ENCODE data around the gene CCDC86. TPM values are rescaled to one million over a fixed set of nuclear protein-coding genes. Genes with fewer than 3 reads are reported as not detected.
A peak's percentile ranks its signal among the peaks of the same experiment; 100 is the strongest.

CCDC86 gene
- polyA plus RNA-seq, 1 donor from 2014 or later: 21.1 TPM

DNA sequence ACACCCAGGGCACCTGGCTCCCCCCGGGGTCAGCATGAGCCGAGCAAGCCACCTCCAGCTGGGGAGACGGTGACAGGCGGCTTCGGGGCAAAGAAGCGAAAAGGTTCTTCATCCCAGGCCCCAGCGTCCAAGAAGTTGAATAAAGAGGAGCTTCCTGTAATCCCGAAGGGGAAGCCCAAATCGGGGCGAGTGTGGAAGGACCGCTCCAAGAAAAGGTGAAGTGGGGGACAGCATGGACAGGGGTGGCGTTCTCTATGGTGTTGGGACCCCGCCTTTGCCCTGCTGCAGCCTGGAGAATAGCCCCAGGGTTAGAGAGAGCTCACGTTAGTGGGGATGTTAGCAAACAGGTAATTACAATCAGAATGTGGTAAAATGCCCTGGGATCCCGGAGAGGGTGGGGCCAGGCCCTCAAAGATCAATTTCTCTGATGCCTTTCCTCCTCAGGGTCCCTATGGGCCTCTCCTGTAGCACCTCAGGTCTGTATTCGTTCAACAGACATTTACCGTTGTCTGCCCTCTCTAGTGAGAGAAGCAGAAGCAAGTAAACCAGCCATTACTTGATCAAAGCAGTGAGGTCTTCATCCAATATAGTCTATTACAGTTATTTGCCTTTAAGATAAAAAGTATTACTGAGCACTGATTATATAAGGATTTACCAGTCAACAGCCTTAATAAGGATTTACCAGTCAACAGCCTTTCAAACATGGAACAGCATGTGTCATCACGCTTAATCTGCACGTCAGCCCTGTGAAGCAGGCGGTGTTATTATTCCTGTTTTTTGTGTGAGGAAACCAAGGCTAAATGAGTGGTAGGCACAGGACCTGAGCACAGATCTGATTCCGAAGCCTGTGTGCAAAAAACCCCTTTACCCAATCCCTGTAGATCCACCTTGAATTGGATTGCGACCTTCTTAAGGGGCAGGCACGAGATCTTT, 1.0 kb downstream of the CCDC86 start:
- Mint-ChIP-seq H3K27me3 (no peaks in the 10 kb centered on the region), H3K36me3 (peaks cover 4% of the 10 kb centered on the region), H3K9me3 (no peaks in the 10 kb centered on the region), H3K4me1 (peaks cover 26 to 35% (median 31%) of the 10 kb centered on the region in 3 donors), H3K4me3 (peak overlapping the region; percentile 74 to 100 (median 92)), H3K27ac (peak overlapping the region; percentile 85 to 98 (median 95))

DNA sequence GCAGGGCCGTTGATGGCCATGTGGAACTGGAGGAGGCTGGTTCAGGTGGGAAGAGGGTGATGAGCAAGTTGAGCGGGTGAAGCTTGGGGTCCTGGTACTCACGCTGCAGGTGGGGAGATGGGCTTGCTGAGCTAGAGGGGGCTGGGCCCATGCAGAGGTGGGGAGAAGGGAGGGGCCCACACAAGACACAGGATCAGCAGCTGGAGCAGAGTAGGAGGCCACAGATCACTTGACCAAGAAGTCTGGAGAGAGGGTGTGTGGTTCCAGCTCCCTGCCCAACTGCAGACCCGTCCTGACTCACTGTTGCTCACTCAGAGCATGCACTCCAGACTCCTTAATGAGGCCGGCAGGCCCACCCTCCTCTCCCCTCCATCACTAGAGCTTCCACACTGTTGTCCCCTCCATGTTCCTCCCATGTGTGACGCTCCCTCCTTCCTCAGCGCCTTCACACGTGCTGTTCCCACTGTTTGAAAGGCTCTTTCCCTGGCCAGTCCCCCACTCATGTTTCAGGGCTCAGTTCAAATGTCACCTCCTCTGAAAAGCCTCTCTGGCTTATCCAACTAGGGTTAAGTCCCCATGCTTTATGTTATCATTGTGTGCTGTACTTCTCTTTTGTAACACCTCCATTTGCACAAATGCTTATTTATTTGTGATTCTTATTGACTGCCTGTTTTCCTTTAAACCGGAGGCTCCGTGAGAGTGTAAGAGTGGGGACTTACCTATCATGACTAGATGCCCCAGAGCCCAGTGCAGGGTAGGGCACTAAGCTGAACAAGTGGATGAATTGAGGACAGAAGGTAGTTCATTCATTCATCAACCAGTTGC, 2.3 kb downstream of the CCDC86 start:
- Mint-ChIP-seq H3K4me3 (peak overlapping the region; percentile 54 to 100 (median 76)), H3K27ac (peak overlapping the region; percentile 2 to 73 (median 21)), H3K36me3 (peaks cover 4% of the 10 kb centered on the region), H3K9me3 (no peaks in the 10 kb centered on the region), H3K27me3 (no peaks in the 10 kb centered on the region), H3K4me1 (peaks cover 26 to 35% (median 31%) of the 10 kb centered on the region in 3 donors)

DNA sequence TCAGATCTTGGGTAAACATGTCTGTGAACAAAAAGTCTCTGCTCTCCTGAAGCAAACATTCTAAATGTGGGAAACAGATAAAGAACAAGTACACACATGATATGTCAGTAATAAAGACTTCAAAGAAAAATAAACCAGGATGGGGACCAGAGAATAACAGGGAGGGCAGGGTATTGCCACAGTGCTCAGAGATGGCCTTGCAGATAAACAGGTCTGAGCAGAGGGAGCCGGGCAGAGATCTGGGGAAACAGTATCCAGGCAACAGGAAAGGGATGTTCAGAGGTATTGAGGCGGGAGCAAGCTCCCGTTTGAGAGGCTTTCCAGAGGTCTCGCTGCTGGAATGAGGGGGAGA, 2.9 kb downstream of the CCDC86 start:
- H3K4me1 Mint-ChIP-seq: peaks cover 26 to 35% (median 31%) of the 10 kb centered on the region in 3 donors

DNA sequence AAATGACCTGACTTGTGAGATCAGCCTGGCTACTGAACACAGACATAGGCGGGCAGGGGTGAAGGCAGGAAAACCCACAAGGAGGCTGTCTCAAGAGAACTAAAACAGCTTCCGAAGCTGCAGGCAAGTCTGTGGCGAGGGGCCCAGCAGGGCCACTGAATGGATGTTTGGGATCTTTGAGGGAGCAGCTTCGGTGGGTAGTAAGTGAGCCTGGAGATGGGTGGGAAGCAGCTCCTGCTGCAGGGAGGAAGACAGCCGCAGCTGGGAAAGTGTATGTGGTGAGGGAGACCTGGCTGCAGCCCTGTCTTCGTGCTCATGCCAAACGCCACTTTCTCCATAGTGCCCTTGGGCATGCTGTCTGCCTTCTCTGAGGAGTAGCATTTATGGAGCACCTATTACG, 3.4 kb downstream of the CCDC86 start:
- H3K4me1 Mint-ChIP-seq: peaks cover 26 to 35% (median 31%) of the 10 kb centered on the region in 3 donors
- H3K27me3 Mint-ChIP-seq: no peaks in the 10 kb centered on the region
- H3K9me3 Mint-ChIP-seq: no peaks in the 10 kb centered on the region
- peak overlapping the region in 1 of 4 donors; percentile 54 for H3K4me3 Mint-ChIP-seq
- peaks cover 7% of the 10 kb centered on the region for H3K36me3 Mint-ChIP-seq
- peak overlapping the region in 1 of 3 donors; percentile 27 for H3K27ac Mint-ChIP-seq

More for the DNA sequence above, 2.9 kb downstream of the CCDC86 start:
- Mint-ChIP-seq H3K27ac (peak overlapping the region in 2 of 3 donors; percentile 2 to 21), H3K27me3 (no peaks in the 10 kb centered on the region), H3K9me3 (no peaks in the 10 kb centered on the region), H3K4me3 (peak overlapping the region; percentile 17 to 97 (median 51)), H3K36me3 (peaks cover 4% of the 10 kb centered on the region)

DNA sequence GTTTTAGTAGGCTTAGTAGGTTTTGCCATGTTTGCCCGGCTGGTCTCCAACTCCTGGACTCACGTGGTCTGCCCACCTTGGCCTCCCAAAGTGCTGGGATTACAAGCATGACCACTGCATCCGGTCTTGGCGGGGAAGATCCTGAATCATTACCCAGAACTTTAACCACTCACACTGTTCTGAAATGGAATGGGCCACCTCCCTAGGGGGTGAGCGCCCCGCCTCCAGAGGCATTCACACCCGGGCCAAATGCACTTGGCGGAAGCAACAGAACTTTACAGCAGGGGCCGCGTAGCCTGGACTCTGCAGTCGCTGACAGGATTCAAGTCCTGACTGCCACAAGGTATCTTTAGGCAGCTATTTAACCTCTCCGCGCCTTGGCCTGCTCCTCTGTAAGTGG, 5.4 kb downstream of the CCDC86 start:
- H3K4me3 Mint-ChIP-seq: no peak overlapping the region
- no peak overlapping the region for H3K27ac Mint-ChIP-seq
- H3K27me3 Mint-ChIP-seq: no peaks in the 10 kb centered on the region
- no peaks in the 10 kb centered on the region for H3K9me3 Mint-ChIP-seq
- peaks cover 21 to 29% (median 28%) of the 10 kb centered on the region in 3 donors for H3K4me1 Mint-ChIP-seq
- peaks cover 19% of the 10 kb centered on the region for H3K36me3 Mint-ChIP-seq

DNA sequence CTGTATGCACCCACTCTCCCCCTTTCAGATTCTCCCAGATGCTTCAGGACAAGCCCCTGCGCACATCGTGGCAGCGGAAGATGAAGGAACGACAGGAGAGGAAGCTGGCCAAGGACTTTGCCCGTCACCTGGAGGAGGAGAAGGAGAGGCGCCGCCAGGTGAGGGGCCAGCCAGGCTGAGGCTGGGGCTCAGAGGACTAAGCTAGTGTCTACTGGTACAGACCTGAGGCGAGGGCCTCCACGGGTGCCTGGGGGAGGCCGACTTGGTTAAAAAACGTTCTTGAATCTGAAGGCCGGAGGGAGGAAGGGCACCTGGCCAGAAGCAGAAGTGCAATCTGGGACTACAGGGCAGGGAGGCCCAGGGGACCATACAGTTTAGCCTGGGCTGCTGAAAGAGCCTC, 6.0 kb downstream of the CCDC86 start:
- Mint-ChIP-seq H3K4me3 (peak overlapping the region in 1 of 4 donors; percentile 68), H3K4me1 (peaks cover 18 to 26% (median 26%) of the 10 kb centered on the region in 3 donors), H3K27me3 (no peaks in the 10 kb centered on the region), H3K9me3 (no peaks in the 10 kb centered on the region), H3K36me3 (peaks cover 19% of the 10 kb centered on the region), H3K27ac (no peak overlapping the region)

DNA sequence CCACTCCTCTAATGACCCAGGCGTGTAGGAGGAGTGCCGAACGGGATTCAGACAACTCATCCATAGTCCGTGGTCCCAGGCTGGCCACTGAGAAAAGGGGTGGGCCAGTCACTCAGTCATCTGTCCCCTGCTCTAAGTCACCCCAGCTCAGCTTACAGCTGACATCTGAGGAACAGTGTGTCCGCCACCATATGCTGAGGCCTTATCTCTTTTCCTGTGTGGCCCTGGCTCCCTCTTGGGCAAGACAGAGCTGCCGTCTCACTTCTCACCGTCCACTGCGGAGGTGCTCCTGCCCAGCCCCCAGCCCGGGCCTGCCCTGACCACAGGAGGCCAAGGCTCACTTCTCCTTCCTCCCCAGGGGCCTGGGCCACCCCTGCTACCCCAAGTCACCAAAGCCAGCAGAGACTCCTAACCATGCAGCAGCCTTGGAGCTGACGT, 6.8 kb downstream of the CCDC86 start:
- Mint-ChIP-seq H3K4me3 (no peak overlapping the region), H3K36me3 (peaks cover 19% of the 10 kb centered on the region), H3K9me3 (no peaks in the 10 kb centered on the region)

DNA sequence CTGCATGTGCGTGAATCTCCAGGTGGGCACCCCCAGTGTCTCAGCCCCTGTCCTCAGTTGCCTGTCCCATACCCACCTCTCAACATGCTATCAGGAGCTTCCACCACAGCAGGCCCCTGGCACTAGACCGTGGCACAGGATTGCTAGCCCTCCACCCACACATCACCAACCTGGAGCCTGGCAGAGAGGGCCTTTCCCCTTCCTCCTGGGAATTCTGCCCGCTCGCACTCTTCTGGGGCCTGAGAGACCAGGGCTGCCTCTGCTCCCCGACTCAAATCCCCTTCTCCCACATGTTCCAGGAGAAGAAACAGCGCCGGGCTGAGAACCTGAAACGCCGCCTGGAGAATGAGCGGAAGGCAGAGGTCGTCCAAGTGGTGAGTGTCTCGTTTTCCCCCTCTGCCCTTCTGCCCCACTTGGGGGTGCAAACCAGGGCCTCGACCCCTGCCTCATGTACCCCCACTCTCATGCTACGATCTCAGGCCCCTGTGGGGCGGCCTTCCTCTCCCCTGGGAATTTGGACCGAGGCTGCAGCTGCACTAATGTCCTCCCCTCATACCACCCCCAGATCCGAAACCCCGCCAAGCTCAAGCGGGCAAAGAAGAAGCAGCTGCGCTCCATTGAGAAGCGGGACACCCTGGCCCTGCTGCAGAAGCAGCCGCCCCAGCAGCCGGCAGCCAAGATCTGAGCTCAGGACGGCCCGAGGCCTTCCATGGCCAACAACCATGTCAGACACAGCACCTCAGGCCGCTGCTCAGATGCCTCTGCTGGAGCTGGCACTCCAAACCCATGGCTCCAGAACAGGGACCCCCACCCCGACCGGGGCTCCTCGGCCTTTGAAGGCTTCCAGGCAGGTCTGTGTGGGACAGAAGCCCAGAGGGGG, 8.0 kb downstream of the CCDC86 start:
- H3K4me3 Mint-ChIP-seq: peak overlapping the region in 1 of 4 donors; percentile 37
- H3K36me3 Mint-ChIP-seq: peaks cover 16% of the 10 kb centered on the region
- H3K27me3 Mint-ChIP-seq: no peaks in the 10 kb centered on the region
- H3K4me1 Mint-ChIP-seq: peaks cover 1 to 9% (median 7%) of the 10 kb centered on the region in 3 donors
- no peaks in the 10 kb centered on the region for H3K9me3 Mint-ChIP-seq
- H3K27ac Mint-ChIP-seq: no peak overlapping the region

More for the DNA sequence above, 6.8 kb downstream of the CCDC86 start:
- Mint-ChIP-seq H3K27ac (peak overlapping the region in 1 of 3 donors; percentile 39), H3K27me3 (no peaks in the 10 kb centered on the region), H3K4me1 (peaks cover 9 to 18% (median 18%) of the 10 kb centered on the region in 3 donors)

DNA sequence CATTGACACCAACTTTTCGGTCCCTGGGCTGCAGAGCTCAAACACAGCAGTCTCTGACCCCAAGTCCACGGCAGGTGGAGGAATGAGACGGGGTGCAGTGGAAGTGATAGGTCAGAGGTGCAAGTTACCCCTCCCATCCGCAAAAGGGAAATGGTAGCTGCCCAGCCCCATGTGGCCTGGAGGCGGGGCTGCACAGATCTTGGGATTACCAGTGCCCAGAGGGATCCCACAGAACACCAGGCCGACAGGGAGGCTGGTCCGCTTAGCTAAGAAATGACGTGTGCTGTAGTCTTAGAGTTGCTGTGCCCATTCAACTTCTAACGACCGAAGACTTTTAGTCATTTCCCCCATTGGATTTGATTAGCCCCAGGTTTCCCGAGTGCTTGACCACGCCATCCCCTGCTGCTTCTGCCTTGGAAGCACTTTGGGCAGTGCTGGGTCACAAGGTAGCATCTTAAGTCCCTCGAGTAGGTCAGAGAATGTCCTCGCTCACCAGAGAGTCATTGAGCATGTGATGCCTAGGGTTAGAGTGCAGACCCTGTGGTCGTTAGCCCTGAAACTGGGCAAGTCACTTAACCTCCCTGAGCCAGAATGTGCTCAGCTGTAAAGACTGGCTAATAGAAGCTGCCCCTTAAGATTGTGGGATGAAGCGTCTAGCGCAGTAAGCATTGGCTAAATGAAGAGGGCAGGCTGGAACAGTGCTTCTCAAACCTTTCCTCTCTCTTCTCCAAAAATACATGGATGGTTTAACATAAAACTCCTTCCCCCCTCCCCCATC, 9.6 kb downstream of the CCDC86 start:
- H3K9me3 Mint-ChIP-seq: no peaks in the 10 kb centered on the region
- H3K36me3 Mint-ChIP-seq: peaks cover 15% of the 10 kb centered on the region
- H3K27ac Mint-ChIP-seq: peak overlapping the region in 1 of 3 donors; percentile 4
- no peak overlapping the region for H3K4me3 Mint-ChIP-seq
- peaks cover 0 to 2% (median 2%) of the 10 kb centered on the region in 3 donors for H3K4me1 Mint-ChIP-seq
- peaks cover 4% of the 10 kb centered on the region for H3K27me3 Mint-ChIP-seq

DNA sequence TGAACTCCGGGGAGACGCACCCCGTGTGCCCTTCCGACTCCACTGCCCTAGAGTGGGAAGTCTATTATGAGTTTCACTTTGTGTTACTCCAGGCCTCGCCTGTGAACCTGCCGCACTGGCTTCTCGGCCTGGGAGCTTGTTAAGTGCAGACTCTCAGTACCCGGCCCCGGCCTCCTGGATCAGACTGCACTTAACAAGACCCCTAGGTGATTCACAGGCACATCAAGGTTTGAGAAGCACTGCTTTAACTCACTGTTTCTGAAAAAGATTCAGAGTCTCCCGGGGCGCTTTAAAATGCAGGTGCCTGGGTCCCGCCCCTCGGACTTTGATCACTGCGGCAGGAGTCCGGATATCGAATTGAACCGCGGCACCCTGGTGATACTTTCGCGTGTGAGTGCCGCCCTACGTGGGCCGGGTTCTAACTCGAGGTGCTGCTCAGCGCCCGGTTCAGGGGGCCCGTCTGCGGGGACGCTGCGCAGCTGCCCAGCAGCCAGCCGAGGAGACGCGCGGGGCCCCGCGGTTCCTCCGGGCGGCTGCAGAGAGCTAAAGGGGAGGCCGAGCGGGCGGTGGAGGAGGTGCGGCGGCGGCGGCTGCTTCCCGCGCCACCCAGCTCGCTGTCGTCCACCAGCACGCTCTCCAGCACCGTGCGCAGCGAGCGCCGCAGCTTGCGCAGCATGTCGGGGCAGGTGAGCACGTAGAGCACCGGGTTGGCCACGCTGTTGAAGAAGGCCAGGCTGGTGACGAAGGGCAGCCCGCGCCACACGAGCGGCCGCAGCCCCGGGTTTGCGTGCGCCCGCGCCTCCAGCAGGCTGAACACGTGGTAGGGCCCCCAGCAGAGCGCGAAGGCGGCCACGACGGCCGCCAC, 10.4 kb downstream of the CCDC86 start:
- H3K27me3 Mint-ChIP-seq: peaks cover 4% of the 10 kb centered on the region
- H3K36me3 Mint-ChIP-seq: peaks cover 15% of the 10 kb centered on the region
- H3K9me3 Mint-ChIP-seq: no peaks in the 10 kb centered on the region
- no peaks in the 10 kb centered on the region for H3K4me1 Mint-ChIP-seq
- H3K27ac Mint-ChIP-seq: no peak overlapping the region
- H3K4me3 Mint-ChIP-seq: no peak overlapping the region

DNA sequence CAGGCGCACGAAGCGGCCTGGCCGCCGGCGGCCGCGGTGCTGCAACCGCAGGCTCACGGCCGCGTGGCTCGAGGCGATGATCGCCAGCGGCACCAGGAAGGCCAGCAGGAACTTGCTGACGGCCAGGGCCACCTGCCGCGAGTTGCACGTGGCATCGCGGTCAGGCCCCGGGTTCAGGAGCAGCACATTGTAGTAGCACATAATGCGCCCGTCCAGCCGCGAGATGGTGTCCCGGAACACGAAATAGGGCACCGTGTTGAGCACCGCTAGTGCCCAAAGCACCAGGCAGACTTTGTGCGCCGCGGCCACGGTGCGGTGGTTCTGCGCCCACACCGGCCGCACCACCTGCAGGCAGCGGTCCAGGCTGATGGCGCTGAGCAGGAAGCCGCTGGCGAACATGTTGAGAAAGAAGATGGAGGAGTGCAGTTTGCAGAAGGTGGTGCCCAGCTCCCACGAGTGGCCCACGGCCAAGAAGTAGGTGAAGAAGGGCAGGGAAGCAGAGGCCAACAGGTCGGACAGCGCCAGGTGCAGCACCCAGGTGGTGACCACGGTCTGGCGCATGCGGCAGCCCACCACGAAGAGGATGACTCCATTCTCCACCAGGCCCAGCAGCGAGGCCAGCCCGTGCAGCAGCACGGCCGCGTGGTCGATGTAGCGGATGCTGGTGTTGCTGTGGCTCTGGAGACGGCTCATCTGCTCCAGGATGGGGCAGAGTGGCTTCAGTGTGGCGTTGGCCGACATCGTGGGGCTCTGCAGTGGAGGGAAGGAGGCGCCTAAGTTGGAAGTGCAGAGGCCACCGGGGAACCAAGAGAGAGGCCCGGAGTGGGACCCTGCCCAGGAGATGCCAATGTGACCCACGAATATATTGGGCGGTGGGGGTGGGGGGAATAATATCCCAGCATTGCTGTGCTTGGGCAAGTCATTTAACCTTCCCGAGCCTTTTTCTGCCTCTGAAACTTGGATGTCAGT, 11.4 kb downstream of the CCDC86 start:
- H3K27me3 Mint-ChIP-seq: peaks cover 4% of the 10 kb centered on the region
- H3K4me1 Mint-ChIP-seq: no peaks in the 10 kb centered on the region
- no peak overlapping the region for H3K27ac Mint-ChIP-seq
- H3K4me3 Mint-ChIP-seq: no peak overlapping the region
- H3K9me3 Mint-ChIP-seq: no peaks in the 10 kb centered on the region
- H3K36me3 Mint-ChIP-seq: peaks cover 15% of the 10 kb centered on the region
